OCI-LY3 (cell line): ENCODE results near the gene TTPAL.

ENCODE experiments used
- H2AFZ ChIP-seq: fragments of 200-600, 300-600 bp; shearing (Covaris generic); 2 replicates; pipeline ENCODE4 v1.6.0; 2014; ENCODE audit warnings: antibody characterized with exemption, low read depth, low read length
- H3K27ac ChIP-seq: fragments of 200-600, 300-600 bp; sonication (generic); 2 replicates; pipeline ENCODE4 v1.5.1; 2014; ENCODE audit warnings: mild to moderate bottlenecking, low read length, moderate library complexity, mixed read lengths
- H3K27me3 ChIP-seq: fragments of 200-600, 300-600 bp; sonication (generic); 2 replicates; pipeline ENCODE4 v1.6.1; 2014; ENCODE audit warnings: low read depth, low read length, mixed read lengths
- H3K36me3 ChIP-seq: fragments of 200-600, 300-600 bp; sonication (generic); replicated peaks from 2 replicates; pipeline ENCODE3; 2014; ENCODE audit warnings: low read depth, low read length, mixed read lengths
- H3K4me1 ChIP-seq: fragments of 300-600, 200-600 bp; sonication (generic); 2 replicates; pipeline ENCODE4 v1.6.1; 2014; ENCODE audit warnings: low read length, mixed read lengths
- H3K4me2 ChIP-seq: fragments of 200-600, 300-600 bp; sonication (generic); 2 replicates; pipeline ENCODE4 v1.6.1; 2014; ENCODE audit warnings: low read length, mixed read lengths
- H3K4me3 ChIP-seq: fragments of 300-600, 200-600 bp; sonication (generic); 2 replicates; pipeline ENCODE4 v1.5.1; 2014; ENCODE audit warnings: antibody characterized with exemption, mild to moderate bottlenecking, low read length, moderate library complexity
- H3K79me2 ChIP-seq: fragments of 300-600, 200-600 bp; shearing (Covaris generic); 2 replicates; pipeline ENCODE4 v1.6.1; 2014; ENCODE audit warnings: mild to moderate bottlenecking, low read length, mixed read lengths
- H3K9ac ChIP-seq: fragments of 300-600, 200-600 bp; shearing (Covaris generic); 2 replicates; pipeline ENCODE4 v1.6.0; 2014; ENCODE audit warnings: mild to moderate bottlenecking, low read length, moderate library complexity
- H3K9me3 ChIP-seq: fragments of 200-600, 300-600 bp; shearing (Covaris generic); 2 replicates; pipeline ENCODE4 v1.6.1; 2014; ENCODE audit warnings: low read length, mixed read lengths; ENCODE audit not compliant: insufficient read depth
- H4K20me1 ChIP-seq: fragments of 200-600, 300-600 bp; sonication (generic); 2 replicates; pipeline ENCODE4 v1.6.1; 2016; ENCODE audit warnings: low read length, mixed read lengths; ENCODE audit not compliant: insufficient read depth
- CTCF ChIP-seq: fragments of 200-600, 300-600 bp; sonication (generic); IDR thresholded peaks from 2 replicates; pipeline ENCODE4 v1.5.1; 2014; ENCODE audit warnings: antibody characterized with exemption, low read length, low read depth
- EZH2phosphoT487 ChIP-seq: fragments of 200-600 bp; shearing (Covaris generic); IDR thresholded peaks from 2 replicates; pipeline ENCODE4 v1.6.1; 2018; ENCODE audit warnings: antibody characterized with exemption, mixed run types, low read depth

The TTPAL gene

GRCh38 chr20:44430270-44431065, 45.2 kb upstream of the TTPAL start:
- H3K4me2 ChIP-seq, result no peak overlapping the region
- no peak overlapping the region for H2AFZ ChIP-seq
- no peak overlapping the region for H3K27ac ChIP-seq
- H3K4me1 ChIP-seq, result no peaks in the 10 kb centered on the region
- H3K9ac ChIP-seq, result no peak overlapping the region
- no peaks in the 10 kb centered on the region for H3K9me3 ChIP-seq
- no peaks in the 10 kb centered on the region for H4K20me1 ChIP-seq
- no peak overlapping the region for H3K4me3 ChIP-seq
- no peaks in the 10 kb centered on the region for H3K79me2 ChIP-seq
- H3K36me3 ChIP-seq, result no peaks in the 10 kb centered on the region
- TF ChIP-seq EZH2phosphoT487 (no peak), CTCF (no peak)
- peaks cover 41% of the 10 kb centered on the region for H3K27me3 ChIP-seq

GRCh38 chr20:44431118-44431501, 44.6 kb upstream of the TTPAL start:
- H3K9ac ChIP-seq, result no peak overlapping the region
- H3K27me3 ChIP-seq, result peaks cover 36% of the 10 kb centered on the region
- H2AFZ ChIP-seq, result no peak overlapping the region
- no peaks in the 10 kb centered on the region for H3K36me3 ChIP-seq
- no peak overlapping the region for H3K4me2 ChIP-seq
- no peaks in the 10 kb centered on the region for H4K20me1 ChIP-seq
- H3K79me2 ChIP-seq, result no peaks in the 10 kb centered on the region
- H3K4me3 ChIP-seq, result no peak overlapping the region
- H3K9me3 ChIP-seq, result no peaks in the 10 kb centered on the region
- no peak overlapping the region for H3K27ac ChIP-seq
- TF ChIP-seq CTCF (no peak), EZH2phosphoT487 (no peak)
- H3K4me1 ChIP-seq, result no peaks in the 10 kb centered on the region

- Histone ChIP-seq H3K4me3 (no peak overlapping the region), H2AFZ (no peak overlapping the region), H3K27ac (no peak overlapping the region), H3K9me3 (no peaks in the 10 kb centered on the region), H3K36me3 (no peaks in the 10 kb centered on the region), H3K79me2 (no peaks in the 10 kb centered on the region), H3K9ac (no peak overlapping the region), H3K27me3 (peaks cover 34% of the 10 kb centered on the region), H4K20me1 (no peaks in the 10 kb centered on the region), H3K4me1 (no peaks in the 10 kb centered on the region), H3K4me2 (no peak overlapping the region)
- TF ChIP-seq EZH2phosphoT487, result no peak
- no peak for TF ChIP-seq CTCF
Measured at GRCh38 chr20:44431502-44432234, 44.0 kb upstream of the TTPAL start.
